HK-2 (cell line): ENCODE data around the gene NKIRAS1.
"Not testable (repeated sequence)": the region's sequence is repeated elsewhere in the genome, so short reads cannot be mapped to it uniquely, and the experiment has no call there.

Experiments used
- DNase-seq: peaks from one replicate; pipeline ENCODE4 v3.0.0-alpha.2; 2018; ENCODE audit not compliant: unreplicated experiment

NKIRAS1 gene

DNA sequence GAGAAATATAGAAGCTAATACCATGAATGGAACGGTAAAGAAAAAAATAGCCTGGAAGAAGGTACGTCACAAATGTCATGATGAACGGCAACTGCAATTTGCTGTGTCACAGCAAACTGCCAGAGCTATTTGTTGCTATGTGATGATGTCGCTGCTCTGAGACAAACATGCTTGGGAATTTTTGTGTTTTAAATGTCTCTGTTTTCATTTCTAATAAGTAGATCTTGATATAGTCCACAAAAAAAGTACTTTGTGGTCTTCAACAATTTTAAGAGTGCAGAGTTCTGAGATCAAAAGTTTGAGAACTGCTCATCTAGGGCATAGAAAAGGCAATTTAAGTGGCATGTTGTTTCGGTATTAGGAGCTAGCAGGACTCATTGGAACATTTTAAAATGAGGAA is 24.0 kb upstream of the NKIRAS1 start:
- DNase-seq = no peak

DNA sequence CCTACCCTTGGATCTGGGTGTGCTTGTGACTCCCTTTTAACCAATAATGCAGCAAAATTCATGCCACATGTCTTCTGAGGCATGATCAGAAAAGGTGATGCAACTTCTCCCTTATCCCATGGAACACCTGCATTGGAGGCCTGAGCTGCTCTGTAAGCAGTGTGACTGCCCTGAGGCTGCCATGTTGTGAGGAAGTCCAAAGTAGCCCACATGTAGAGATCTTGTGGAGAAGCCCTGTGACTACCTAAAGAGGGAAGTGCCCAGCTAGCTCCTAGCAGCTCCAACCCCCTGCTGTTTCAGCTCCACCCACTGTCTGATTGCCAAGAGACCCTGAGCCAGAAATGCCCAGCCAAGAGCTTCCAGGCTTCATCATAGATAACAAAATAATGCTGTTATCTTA is 21.9 kb upstream of the NKIRAS1 start:
- no peak for DNase-seq

DNA sequence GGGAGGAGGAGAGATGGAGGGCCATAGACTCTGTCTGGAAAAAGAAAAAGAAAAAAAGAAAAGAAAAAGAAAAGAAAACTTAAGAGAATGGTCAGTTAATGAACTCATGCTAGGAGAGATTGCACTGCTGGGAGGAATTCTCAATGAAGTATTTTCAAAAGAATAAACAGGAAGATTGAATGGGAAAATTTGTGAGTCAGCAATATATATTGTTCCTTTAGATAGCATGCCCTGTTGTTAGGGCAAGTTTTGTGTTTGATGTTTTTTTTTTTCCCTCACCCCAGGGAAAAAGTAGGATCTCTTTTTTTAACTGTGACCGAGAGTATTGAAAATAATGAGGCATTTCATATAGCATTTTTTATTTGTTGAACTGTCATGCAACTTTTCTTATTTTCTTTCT is 20.5 kb upstream of the NKIRAS1 start:
- DNase-seq = no peak

DNA sequence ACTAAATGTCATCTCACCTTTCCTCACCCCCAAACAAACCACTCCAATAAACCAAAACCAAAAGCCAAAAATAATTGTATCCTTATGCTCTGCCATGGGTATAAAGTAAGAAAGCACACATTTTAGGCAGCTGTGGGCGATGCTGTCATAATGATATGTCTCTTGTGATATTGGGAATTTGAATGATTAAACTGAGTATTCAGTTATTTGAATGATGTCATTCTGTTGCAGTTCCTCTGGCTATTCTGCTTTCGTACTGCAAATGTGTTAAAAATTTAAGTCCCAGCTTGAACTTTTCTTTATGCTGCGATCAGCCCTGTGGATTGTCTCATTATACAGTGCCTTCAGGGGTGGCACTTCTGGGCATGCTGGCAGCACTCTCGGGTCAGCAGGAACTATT is 17.5 kb upstream of the NKIRAS1 start:
- DNase-seq = no peak

DNA sequence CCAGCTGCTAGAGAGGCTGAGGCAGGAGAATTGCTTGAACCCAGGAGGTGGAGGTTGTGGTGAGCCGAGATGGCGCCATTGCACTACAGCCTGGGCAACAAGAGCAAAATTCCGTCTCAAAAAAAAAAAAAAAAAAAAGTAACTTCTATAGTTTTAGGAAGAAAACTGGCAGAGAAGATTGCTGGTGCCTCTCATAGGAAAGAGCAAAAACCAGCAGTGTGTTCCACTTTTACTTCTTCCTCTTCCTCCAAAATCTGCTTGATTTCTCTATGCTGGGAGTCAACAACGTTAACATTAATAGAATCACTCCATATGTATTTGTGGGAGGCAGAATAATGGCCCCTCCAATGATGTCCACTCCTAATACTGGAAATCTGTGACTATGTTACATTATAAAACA is 15.8 kb upstream of the NKIRAS1 start:
- no peak for DNase-seq

DNA sequence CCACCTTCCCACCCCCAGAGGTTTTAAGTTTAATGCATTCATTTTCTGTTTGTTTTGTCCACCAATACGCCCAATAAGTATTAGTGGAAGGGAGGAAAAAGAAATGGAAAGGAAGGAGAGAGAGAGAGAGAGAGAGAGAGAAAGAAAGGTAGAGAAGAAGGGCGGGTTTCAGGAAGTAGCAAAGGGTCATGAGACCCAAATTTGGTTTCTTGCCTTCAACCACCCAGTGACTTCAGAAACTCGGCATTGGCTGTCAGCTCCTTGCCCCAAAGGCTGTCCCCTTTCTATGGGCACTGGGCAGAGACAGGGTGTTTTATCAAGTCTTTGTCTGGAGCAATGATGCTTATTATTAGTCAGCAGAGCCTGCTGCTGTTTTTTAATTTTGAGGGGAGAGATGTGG is 14.8 kb upstream of the NKIRAS1 start:
- DNase-seq = no peak

DNA sequence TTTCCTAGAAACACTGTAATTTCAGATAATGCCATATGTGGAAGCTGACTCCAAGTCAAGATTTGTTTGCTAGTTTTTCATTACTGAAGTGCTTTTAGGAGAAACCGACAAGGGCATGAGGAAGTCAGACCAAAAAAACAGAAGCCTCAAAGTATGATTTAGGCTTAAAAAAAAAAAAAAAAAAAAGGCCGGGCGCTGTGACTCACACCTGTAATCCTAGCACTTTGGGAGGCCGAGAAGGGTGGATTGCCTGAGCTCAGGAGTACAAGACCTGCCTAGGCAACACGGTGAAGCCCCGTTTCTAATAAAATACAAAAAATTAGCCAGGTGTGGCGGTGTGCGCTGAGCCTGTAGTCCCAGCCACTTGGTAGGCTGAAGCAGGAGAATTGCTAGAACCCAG is 11.7 kb upstream of the NKIRAS1 start:
- DNase-seq = no peak

DNA sequence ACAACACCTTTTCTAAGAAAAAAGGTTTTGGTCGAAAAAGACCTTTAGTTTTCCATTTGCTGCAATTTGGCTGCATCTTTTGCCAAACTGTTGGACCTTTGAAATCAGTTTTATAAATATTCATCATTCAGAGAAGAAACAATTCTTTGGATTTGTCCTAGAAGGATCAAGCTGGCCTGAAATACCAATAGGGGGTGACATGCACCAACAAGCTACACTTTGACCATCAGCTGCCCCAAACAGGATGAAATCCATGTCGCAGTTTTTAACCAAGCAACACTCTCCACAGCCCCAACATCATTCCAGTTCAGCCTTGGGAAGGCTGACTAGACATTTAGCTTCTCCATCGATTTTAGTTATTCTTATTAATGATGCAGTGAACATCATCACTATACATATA is 9.9 kb upstream of the NKIRAS1 start:
- DNase-seq = no peak

DNA sequence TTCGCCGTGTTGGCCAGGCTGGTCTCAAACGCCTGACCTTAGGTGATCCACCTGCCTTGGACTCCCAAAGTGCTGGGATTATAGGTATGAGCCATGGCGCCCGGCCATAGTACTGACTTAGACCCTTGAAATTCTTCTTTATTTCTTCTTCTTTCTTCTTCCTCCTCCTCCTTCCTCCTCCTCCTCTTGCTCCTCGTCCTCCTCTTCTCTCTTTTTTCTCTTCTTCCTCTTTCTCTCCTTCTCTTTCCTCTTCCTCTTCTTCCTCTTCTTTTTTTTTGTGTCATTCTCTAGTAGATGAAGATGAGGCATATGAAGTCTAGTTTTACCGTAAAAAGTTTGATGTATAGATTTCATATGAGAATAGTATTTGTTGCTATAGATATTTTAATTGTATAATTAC is 9.5 kb upstream of the NKIRAS1 start:
- DNase-seq = no peak

DNA sequence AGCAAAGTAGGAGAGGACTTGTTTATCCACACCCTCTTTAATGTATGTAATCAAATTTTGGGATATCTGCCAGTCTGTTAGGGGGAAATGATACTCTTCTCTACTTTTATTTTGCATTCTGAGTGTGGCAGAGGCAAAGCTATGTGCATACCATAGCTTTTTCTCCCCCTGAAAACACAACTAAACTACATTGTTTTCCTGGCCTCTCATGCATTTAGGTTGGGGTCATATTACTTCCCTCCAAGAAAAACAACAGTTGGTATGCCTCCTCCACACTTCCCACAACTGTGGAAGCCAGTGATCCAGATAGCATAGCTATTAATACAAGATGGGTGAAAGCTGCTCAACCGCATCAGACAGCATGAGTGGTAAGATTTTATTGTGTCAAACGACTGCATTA is 7.0 kb upstream of the NKIRAS1 start:
- DNase-seq = no peak

DNA sequence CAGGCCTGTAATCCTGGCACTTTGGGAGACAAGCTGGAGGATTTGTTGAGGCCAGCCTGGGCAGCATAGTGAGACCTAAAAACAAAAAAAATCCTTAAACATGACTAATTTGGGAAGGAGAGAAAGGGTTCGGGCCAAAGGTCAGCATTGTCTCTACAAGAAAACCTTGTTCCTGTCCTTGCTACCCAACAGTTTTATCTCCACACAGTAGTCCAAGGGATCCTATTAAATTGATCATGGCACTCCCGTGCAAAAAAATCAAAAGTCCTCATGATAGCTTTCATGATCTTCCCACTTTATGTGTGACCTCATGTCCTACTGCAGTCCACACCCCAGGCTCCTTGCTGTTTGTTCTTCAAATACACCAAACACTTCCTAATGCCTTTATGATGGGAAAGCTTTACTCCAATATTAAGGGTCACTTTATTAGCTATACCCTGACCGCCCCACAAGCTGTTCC is 4.3 kb upstream of the NKIRAS1 start:
- DNase-seq = no peak

DNA sequence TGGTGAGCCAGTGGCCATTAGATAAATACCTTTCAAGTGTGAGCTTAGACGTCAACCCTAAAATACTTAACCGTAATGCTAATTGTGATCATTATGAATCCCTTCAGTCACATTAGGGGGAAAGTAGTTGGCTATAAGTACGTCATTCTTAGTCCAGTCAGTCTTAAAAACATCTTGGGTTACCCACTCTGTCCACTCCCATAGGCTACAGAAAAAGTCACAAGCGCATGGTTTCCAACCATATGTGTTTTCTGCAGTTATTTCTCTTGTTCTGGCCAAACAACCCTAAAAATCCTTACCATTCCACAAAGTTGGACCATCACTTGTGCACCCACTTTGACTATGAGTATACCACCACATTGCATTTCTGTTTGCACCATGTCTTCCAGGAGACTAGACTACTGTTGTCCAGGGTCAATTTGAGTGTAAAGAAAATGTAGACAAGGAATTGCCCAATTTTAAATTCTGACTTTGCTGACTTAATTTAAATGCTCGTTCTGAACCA is 3.4 kb upstream of the NKIRAS1 start:
- DNase-seq = no peak

DNA sequence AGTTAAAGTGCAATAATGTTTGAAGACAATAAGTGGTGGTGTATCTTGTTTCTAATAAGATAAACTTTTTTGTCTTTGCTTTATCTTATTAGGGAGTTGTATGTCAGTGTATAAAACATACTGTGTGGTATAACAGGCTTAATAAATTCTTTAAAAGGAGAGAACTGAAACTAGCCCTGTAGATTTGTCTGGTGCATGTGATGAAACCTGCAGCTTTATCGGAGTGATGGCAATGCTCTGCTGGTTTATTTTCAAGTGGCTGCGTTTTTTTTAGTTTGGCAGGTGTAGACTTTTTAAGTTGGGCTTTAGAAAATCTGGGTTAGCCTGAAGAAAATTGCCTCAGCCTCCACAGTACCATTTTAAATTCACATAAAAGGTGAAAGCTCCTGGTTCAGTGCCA is 2.8 kb upstream of the NKIRAS1 start:
- DNase-seq = no peak

DNA sequence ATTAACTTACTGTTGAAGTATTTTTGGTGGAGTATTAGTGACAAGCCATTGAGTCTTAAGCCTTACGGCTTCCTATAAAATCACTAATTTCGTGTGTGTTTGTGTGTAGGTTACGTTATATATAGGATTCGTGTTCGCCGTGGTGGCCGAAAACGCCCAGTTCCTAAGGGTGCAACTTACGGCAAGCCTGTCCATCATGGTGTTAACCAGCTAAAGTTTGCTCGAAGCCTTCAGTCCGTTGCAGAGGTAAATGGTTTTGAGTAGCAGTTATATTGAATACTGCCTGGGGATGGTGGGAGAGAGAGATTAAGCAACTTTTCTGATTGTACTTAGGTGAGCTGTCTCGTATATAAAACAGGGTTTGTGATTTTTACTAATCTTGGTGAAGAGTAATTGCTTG is 1.5 kb upstream of the NKIRAS1 start:
- DNase-seq = not testable (repeated sequence)

DNA sequence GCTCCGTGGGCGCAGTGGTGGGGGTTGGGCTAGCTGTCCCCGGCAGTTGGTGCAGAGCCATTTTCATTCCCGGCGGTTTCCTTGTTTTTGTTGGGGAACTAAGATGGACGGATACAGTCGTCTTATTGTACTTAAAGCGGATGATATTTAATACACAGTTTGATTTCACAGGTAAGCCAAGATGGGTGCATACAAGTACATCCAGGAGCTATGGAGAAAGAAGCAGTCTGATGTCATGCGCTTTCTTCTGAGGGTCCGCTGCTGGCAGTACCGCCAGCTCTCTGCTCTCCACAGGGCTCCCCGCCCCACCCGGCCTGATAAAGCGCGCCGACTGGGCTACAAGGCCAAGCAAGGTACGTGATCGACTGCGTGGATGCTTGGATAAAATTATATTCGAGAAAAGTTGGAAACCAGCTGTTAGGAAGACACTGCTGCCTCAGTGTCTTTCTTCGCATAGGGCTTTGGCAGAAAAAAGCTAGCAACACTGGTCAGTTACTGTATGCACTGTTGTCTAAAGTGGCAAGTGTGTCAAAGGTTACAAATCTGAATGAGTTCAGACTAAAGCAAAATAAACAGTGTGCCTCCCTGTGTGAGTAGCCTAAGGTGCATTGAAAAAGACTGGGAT is 1.0 kb upstream of the NKIRAS1 start:
- not testable (repeated sequence) for DNase-seq

DNA sequence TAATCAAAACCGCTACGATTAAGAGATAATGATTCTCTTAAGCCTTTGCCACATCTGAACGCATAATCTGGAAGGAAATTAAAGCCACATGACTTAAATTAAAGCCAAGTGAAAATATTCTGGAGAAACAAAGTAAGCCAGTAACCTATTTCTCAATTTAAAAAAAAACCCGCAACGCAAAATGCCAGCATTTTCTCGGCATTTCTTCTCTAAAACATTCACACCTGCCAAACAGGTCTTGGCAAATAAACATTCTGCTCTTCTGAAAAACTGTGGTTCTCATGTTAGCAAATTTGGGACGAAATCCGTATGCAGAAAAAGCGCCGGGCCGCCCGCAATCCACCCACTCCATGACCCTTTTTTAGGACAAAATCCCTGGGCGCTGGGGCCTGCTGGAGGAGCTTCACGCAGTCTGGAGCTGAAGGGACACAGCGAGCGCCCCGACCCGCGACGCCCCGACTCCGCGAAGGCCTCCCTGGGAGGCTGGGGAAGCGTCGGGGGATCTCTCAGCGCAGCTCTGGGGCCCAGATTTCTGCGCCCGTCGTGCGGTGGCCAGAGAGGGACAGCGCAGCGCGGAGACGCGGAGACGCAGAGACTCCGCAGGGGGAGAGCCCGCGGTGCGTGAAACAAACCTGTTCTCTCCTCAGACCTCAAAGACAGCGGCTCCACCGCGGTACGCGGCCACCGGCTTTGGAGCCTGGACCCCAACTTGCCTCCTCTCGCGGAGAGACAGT is 471 bp downstream of the NKIRAS1 start:
- DNase-seq = no peak

DNA sequence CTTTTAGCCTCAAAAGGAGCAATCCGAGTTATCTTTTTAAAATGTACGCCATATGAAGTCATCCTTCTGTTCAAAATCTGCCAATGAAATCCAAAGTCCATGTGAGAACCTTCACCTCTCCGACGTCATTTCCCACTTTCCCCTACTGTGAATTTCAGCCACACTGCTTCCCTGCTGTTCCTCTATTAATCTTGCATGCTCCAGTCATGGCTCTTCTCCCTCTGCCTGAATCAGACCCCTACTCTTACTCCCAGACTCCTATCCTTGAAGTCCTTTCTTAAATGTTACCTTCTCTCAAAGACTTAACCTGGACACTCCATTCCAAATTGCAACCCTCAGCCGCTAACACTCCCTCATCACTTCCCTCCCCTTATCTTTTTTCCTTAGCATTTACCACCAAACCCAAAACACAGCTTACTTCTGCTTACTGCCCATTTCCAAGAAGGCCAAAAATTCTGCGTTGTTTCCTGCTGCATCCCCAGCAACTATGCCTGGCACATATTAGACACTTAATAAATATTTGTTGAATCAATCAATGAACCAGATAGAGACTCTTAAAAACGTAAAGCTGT is 1.2 kb downstream of the NKIRAS1 start:
- no peak for DNase-seq

DNA sequence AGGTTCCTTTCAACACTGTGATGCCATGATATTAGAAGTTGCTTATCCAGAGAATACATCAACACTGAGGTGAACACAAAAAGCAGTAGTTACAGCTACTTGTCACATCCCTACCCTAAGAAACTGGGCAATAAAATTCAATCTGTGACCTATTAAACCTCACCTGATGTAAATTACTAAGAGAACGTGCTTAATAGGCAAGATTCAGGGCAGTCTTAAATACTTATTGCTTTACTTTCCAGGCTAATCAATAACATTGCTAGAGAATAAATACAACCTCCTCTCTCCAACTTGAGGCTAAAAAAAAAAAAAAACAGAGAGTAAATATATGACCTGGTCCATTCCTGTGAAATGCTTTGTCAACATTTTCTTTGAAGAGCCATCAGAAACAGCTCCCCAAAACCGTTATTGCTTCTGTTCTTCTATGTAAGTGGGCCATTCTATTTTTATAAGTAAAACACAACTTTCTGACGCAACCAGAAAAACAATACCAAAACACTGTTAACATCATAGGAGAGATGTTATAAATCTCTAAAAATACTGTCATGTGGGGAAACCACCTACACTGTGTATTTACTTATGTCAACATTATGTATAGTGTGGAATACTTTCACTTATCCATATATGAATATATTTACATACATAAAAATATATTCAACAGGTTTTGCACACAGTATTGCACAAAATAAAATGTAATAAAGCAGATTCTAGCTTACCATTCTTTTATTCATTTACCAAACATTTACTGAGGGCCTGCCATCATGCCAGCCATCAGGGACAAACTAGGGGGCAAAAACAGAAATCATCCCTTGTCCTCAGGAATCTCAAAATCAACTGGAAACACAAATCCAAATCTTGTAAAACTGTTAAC is 2.7 kb downstream of the NKIRAS1 start:
- DNase-seq = no peak

DNA sequence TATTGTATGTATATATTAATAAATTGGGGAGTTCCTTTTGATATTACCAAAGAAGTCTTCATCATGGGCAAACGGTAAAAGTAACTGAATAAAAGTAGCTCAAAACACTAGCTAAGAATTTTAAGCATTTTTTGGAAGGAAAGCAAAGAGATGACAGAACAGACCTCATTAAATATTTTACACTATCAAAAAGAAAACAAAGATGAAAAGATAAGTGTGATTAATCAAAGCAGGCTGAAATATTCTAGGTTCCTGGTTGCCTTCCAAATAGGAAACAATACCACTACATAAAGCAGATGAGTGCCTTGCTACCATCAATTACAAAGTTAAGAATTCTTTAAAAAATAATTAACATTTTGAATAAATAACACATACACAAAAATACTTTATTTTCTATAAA is 3.6 kb downstream of the NKIRAS1 start:
- DNase-seq = no peak

DNA sequence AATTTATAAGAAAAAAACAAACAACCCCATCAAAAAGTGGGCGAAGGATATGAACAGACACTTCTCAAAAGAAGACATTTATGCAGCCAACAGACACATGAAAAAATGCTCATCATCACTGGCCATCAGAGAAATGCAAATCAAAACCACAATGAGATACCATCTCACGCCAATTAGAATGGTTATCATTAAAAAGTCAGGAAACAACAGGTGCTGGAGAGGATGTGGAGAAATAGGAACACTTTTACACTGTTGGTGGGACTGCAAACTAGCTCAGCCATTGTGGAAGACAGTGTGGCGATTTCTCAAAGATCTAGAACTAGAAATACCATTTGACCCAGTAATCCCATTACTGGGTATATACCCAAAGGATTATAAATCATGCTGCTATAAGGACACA is 4.5 kb downstream of the NKIRAS1 start:
- DNase-seq = not testable (repeated sequence)

DNA sequence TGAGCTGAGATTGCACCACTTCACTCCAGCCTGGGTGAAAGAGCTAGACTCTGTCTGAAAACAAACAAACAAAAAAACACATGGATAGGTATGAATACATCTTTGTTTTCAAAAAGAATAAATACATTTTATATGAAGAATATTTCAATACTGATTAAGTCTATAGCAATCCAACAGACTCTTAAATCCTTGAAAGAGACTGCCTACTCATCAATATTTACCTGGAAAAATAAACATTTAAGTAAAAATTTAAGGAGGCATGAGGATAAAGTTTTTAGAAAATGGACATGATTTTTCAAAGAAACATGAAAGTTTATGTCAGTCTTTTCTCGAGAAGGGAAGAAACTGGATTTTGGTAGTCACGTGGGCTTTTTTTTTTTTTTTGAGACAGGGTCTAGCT is 5.4 kb downstream of the NKIRAS1 start:
- no peak for DNase-seq

DNA sequence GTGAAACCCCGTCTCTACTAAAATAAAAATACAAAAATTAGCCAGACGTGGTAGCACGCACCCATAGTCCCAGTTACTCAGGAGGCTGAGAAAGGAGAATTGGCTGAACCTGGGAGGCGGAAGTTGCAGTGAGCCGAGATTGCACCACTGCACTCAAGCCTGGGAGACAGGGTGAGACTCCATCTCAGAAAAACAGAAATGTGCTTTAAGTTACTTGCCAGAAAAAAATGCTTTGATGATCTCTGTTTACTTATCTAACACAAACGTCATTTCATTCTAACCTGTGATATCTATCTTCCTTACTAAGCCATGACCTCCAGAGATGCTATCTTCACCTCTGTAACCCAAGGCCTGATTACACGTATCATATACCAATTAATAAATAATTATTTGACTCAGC is 7.4 kb downstream of the NKIRAS1 start:
- DNase-seq = no peak
